ENCODE measurements around the gene EHMT1.
"Not testable (repeated sequence)": the region's sequence is repeated elsewhere in the genome, so short reads cannot be mapped to it uniquely, and the experiment has no call there.

Gene EHMT1

GRCh38 chr9:137876269-137876668 lies 257.5 kb downstream of the EHMT1 start (continued):
- TF ChIP-seq PATZ1 (CRISPR knock-in tag; IDR thresholded peaks at IDR 0.05; ENCODE audit: borderline replicate concordance) (no peak), OSR1 (CRISPR knock-in tag; IDR thresholded peaks at IDR 0.05) (no peak), POU6F1 (CRISPR knock-in tag; IDR thresholded peaks at IDR 0.05; ENCODE audit: borderline replicate concordance, low read depth) (no peak), CSDC2 (CRISPR knock-in tag; IDR thresholded peaks at IDR 0.05) (no peak), ZNF565 (CRISPR knock-in tag; conservative IDR thresholded peaks at IDR 0.05; ENCODE audit: low read depth) (no peak), ARNTL (CRISPR knock-in tag; IDR thresholded peaks at IDR 0.05; ENCODE audit: borderline replicate concordance, low read depth) (no peak)

GRCh38 chr9:137876781-137877386 lies 258.1 kb downstream of the EHMT1 start:
- no peak for ATAC-seq
- TF ChIP-seq ZFP30 (CRISPR knock-in tag; IDR thresholded peaks at IDR 0.05) (no peak), ESRRG (CRISPR knock-in tag; IDR thresholded peaks at IDR 0.05) (no peak), TSHZ2 (CRISPR knock-in tag; IDR thresholded peaks at IDR 0.05) (no peak), POU6F1 (CRISPR knock-in tag; IDR thresholded peaks at IDR 0.05; ENCODE audit: borderline replicate concordance, low read depth) (no peak), OSR1 (CRISPR knock-in tag; IDR thresholded peaks at IDR 0.05) (no peak), TCF4 (CRISPR knock-in tag; IDR thresholded peaks at IDR 0.05; ENCODE audit: borderline replicate concordance) (no peak), ZNF70 (CRISPR knock-in tag; IDR thresholded peaks at IDR 0.05) (no peak), SNAI2 (CRISPR knock-in tag; IDR thresholded peaks at IDR 0.05) (no peak), ZNF8 (CRISPR knock-in tag; IDR thresholded peaks at IDR 0.05) (no peak), PATZ1 (CRISPR knock-in tag; IDR thresholded peaks at IDR 0.05; ENCODE audit: borderline replicate concordance) (no peak), ZFP3 (CRISPR knock-in tag; IDR thresholded peaks at IDR 0.05) (no peak), RARB (CRISPR knock-in tag; IDR thresholded peaks at IDR 0.05) (no peak), GLIS3 (CRISPR knock-in tag; IDR thresholded peaks at IDR 0.05) (no peak), ISL1 (CRISPR knock-in tag; IDR thresholded peaks at IDR 0.05) (no peak), ARNTL (CRISPR knock-in tag; IDR thresholded peaks at IDR 0.05; ENCODE audit: borderline replicate concordance, low read depth) (no peak), ZC3H10 (CRISPR knock-in tag; IDR thresholded peaks at IDR 0.05) (no peak), CSDC2 (CRISPR knock-in tag; IDR thresholded peaks at IDR 0.05) (no peak), ZNF565 (CRISPR knock-in tag; conservative IDR thresholded peaks at IDR 0.05; ENCODE audit: low read depth) (no peak)

GRCh38 chr9:137877506-137878122 lies 258.8 kb downstream of the EHMT1 start, which contains the start of gene CACNA1B:
Gene CACNA1B (plus strand): TSS chr9:137877782. CDS start chr9:137877934, 152 bp downstream.
- not testable (repeated sequence) for ATAC-seq
